ENCODE data around the gene PLA2R1.

GRCh38 chr2:159987181-159987580 lies 75.2 kb downstream of the PLA2R1 start:
- no peak for TF ChIP-seq ZNF626 (tag by site-specific recombination; IDR thresholded peaks at IDR 0.05)
- no peak for TF ChIP-seq ZBTB26 (tag by site-specific recombination; optimal IDR thresholded peaks at IDR 0.05)
- no peak for TF ChIP-seq ZNF768 (tag by site-specific recombination; IDR thresholded peaks at IDR 0.05)
- TF ChIP-seq, protein P1, sequence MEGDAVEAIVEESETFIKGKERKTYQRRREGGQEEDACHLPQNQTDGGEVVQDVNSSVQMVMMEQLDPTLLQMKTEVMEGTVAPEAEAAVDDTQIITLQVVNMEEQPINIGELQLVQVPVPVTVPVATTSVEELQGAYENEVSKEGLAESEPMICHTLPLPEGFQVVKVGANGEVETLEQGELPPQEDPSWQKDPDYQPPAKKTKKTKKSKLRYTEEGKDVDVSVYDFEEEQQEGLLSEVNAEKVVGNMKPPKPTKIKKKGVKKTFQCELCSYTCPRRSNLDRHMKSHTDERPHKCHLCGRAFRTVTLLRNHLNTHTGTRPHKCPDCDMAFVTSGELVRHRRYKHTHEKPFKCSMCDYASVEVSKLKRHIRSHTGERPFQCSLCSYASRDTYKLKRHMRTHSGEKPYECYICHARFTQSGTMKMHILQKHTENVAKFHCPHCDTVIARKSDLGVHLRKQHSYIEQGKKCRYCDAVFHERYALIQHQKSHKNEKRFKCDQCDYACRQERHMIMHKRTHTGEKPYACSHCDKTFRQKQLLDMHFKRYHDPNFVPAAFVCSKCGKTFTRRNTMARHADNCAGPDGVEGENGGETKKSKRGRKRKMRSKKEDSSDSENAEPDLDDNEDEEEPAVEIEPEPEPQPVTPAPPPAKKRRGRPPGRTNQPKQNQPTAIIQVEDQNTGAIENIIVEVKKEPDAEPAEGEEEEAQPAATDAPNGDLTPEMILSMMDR (tag by site-specific recombination; IDR thresholded peaks at IDR 0.05) = no peak
